ENCODE results near the gene VWF.

- TF ChIP-seq POLR2AphosphoS5 (IDR thresholded peaks at IDR 0.05; ENCODE audit: borderline replicate concordance, low read depth, low read length) (no peak), EZH2 (IDR thresholded peaks at IDR 0.05) (no peak), FOXP2 (optimal IDR thresholded peaks at IDR 0.05; ENCODE audit: control extremely low read depth, extremely low read length, insufficient read depth) (no peak)
Measured at GRCh38 chr12:5941907-5942306, 182.6 kb downstream of the VWF start.
